ENCODE results near the gene MDM4. TPM values are rescaled to one million over a fixed set of nuclear protein-coding genes. Genes with fewer than 3 reads are reported as not detected.

The MDM4 gene
- total RNA-seq, 4 donors from 2014 or later: 72.3 to 177 (median 102) TPM

- Histone ChIP-seq H3K36me3 (no peaks in the 10 kb centered on the region), H3K9me3 (no peaks in the 10 kb centered on the region), H3K27ac (no peak overlapping the region), H3K27me3 (no peaks in the 10 kb centered on the region), H3K4me1 (peaks cover 0 to 11% of the 10 kb centered on the region in 2 donors), H3K4me3 (replicated peaks in 1 of 3) (no peak overlapping the region)
- no peak for DNase-seq
- TF ChIP-seq POLR2A (IDR thresholded peaks at IDR 0.05): no peak
- 91 to 94% methylated on average over 2 of the region's 2 CpGs for WGBS, 2 donors
- intact Hi-C loops (cut with DNase I): no loop called here
Measured at GRCh38 chr1:204580862-204581261, 64.7 kb downstream of the MDM4 start.

- H3K27me3 ChIP-seq: no peaks in the 10 kb centered on the region
- H3K27ac ChIP-seq: no peak overlapping the region
- intact Hi-C loops (cut with DNase I): no loop called here
- no peak overlapping the region for H3K4me3 ChIP-seq (replicated peaks in 1 of 3)
- peaks cover 0 to 11% of the 10 kb centered on the region in 2 donors for H3K4me1 ChIP-seq
- WGBS, 2 donors: 87 to 88% methylated on average over 3 of the region's 3 CpGs
- no peak for DNase-seq
- no peaks in the 10 kb centered on the region for H3K36me3 ChIP-seq
- TF ChIP-seq CTCF (IDR thresholded peaks at IDR 0.05) (no peak), POLR2A (IDR thresholded peaks at IDR 0.05) (no peak)
- H3K9me3 ChIP-seq: no peaks in the 10 kb centered on the region
Measured at GRCh38 chr1:204581759-204582158, 65.6 kb downstream of the MDM4 start.

- Histone ChIP-seq H3K9me3 (no peaks in the 10 kb centered on the region), H3K27ac (no peak overlapping the region), H3K36me3 (no peaks in the 10 kb centered on the region), H3K4me1 (peaks cover 0 to 3% of the 10 kb centered on the region in 2 donors), H3K27me3 (no peaks in the 10 kb centered on the region), H3K4me3 (replicated peaks in 1 of 3) (no peak overlapping the region)
- WGBS, 2 donors: 78 to 86% methylated on average over 4 of the region's 4 CpGs
- no peak for TF ChIP-seq CTCF (IDR thresholded peaks at IDR 0.05)
- intact Hi-C loops (cut with DNase I): no loop called here
- DNase-seq: peak; percentile 24 to 34
Measured at GRCh38 chr1:204583909-204584632, 67.9 kb downstream of the MDM4 start.

- DNase-seq: no peak
- Histone ChIP-seq H3K9me3 (no peaks in the 10 kb centered on the region), H3K36me3 (no peaks in the 10 kb centered on the region), H3K27me3 (no peaks in the 10 kb centered on the region), H3K4me1 (no peaks in the 10 kb centered on the region), H3K4me3 (replicated peaks in 1 of 3) (no peak overlapping the region), H3K27ac (no peak overlapping the region)
- intact Hi-C loops (cut with DNase I): no loop called here
- WGBS, 2 donors: 74 to 77% methylated on average over 11 of the region's 11 CpGs
- TF ChIP-seq POLR2A (IDR thresholded peaks at IDR 0.05) (no peak), CTCF (IDR thresholded peaks at IDR 0.05) (no peak)
Measured at GRCh38 chr1:204584699-204585372, 68.6 kb downstream of the MDM4 start.

GRCh38 chr1:204587621-204588020, 71.4 kb downstream of the MDM4 start:
- 60 to 66% methylated on average over 5 to 6 of the region's 6 CpGs for WGBS, 2 donors
- no peaks in the 10 kb centered on the region for H3K4me1 ChIP-seq
- H3K27me3 ChIP-seq: no peaks in the 10 kb centered on the region
- no peak for DNase-seq
- intact Hi-C loops (cut with DNase I): no loop called here
- no peaks in the 10 kb centered on the region for H3K9me3 ChIP-seq
- no peaks in the 10 kb centered on the region for H3K36me3 ChIP-seq
- TF ChIP-seq CTCF (IDR thresholded peaks at IDR 0.05): no peak
- no peak for TF ChIP-seq POLR2A (IDR thresholded peaks at IDR 0.05)
- no peak overlapping the region for H3K4me3 ChIP-seq (replicated peaks in 1 of 3)
- no peak overlapping the region for H3K27ac ChIP-seq
